Stomach (tissue), 9 donors: ENCODE measurements around the gene WDR59. TPM values are rescaled to one million over a fixed set of nuclear protein-coding genes. Genes with fewer than 3 reads are reported as not detected.
"Not testable (repeated sequence)": the region's sequence is repeated elsewhere in the genome, so short reads cannot be mapped to it uniquely, and the experiment has no call there.

Experiments
- DNase-seq, 2 donors: peaks; one replicate each; pipeline versions ENCODE4 v3.0.0 to v3.0.0-alpha.2; 2013 to 2019
- H3K27ac ChIP-seq, 5 donors: fragments of 200-600 bp in 4 of 5; sonication (generic) in 4 of 5; one replicate each; pipeline ENCODE4 v1.5.1; 2013 to 2019; ENCODE audit warnings: mild to moderate bottlenecking in 1 of 5, moderate library complexity in 1 of 5
- H3K27me3 ChIP-seq, 3 donors: fragments of 200-600 bp; sonication (generic); one replicate each; pipeline ENCODE4 v1.5.1; 2017 to 2019; ENCODE audit warnings: mixed run types in 1 of 3
- H3K36me3 ChIP-seq, 4 donors: fragments of 200-600 bp; sonication (generic); 1 replicate in 3 of 4; 2 replicates in 1 of 4; pipeline ENCODE4 v1.5.1; 2016 to 2019
- H3K4me1 ChIP-seq, 4 donors: fragments of 200-600 bp; sonication (generic); one replicate each; pipeline ENCODE4 v1.5.1; 2016 to 2019
- H3K4me3 ChIP-seq, 4 donors: fragments of 200-600 bp; sonication (generic) in 3 of 4; one replicate each; pipeline ENCODE4 v1.5.1; 2016 to 2019; ENCODE audit warnings: mild to moderate bottlenecking in 1 of 4
- H3K9me3 ChIP-seq, 4 donors: fragments of 200-600 bp; sonication (generic); one replicate each; pipeline ENCODE4 v1.5.1; 2016 to 2019
- CTCF ChIP-seq, 7 experiments: fragments of 450-650 bp in 4 of 7; fragments of 200-600 bp in 3 of 7; sonication (generic) in 3 of 7; IDR thresholded peaks; one replicate each; pipeline ENCODE4 v1.5.1; 2016 to 2019; ENCODE audit warnings: antibody characterized with exemption in 7 of 7, control low read depth in 2 of 7, mild to moderate bottlenecking in 1 of 7
- EP300 ChIP-seq: sonication (generic); formaldehyde crosslinking; IDR thresholded peaks from one replicate; pipeline ENCODE4 v1.6.1; 2017; ENCODE audit warnings: antibody characterized with exemption
- POLR2A ChIP-seq, 4 donors: fragments of 450-650 bp; IDR thresholded peaks; one replicate each; pipeline ENCODE4 v1.6.1; 2016; ENCODE audit warnings: antibody characterized with exemption in 4 of 4, control low read depth in 2 of 4, mild to moderate bottlenecking in 1 of 4, moderate library complexity in 1 of 4
- POLR2AphosphoS5 ChIP-seq, 3 donors: sonication (generic); formaldehyde crosslinking; IDR thresholded peaks; one replicate each; pipeline ENCODE4 v1.6.1; 2016; ENCODE audit warnings: antibody characterized with exemption in 3 of 3
- WGBS, 5 donors: extraction: QIAGEN DNeasy Blood & Tissue Kit in 3 of 5; methylation state at CpG; one replicate each; pipeline versions ENCODE4 v1.1.5 to v1.1.7; 2013 to 2018; 5-methylcytosine and 5-hydroxymethylcytosine counted together
- intact Hi-C: fragments of 100-400 bp; cut with DNase I; formaldehyde crosslinking; loops from one replicate; pipeline ENCODE4 v1.15.1; 2023; ENCODE audit warnings: low total_unique reads
- polyA plus RNA-seq, 3 donors: library from polyadenylated mRNA; stranded (reverse); fragments of 200-250 nt; gene quantifications; one replicate each; pipeline ENCODE4 v1.2.3, GENCODE V29; 2013
- total RNA-seq, 5 donors: library from RNA; depleted of rRNA; stranded (reverse); fragments of >200 nt; gene quantifications; one replicate each; pipeline versions ENCODE4 v1.1.0 to v1.2.3, GENCODE V29; 2014 to 2016
- donor health status: healthy with polysubstance abuse.
- donor health status: Bipolar disorder and iron deficiency.
- donor health status: healthy.

Gene WDR59
- total and polyA plus RNA-seq, 8 donors, result 12.1 to 266 (median 30.2) TPM

GRCh38 chr16:74923766-74924460 lies 61.0 kb downstream of the WDR59 start:
- H3K9me3 ChIP-seq, result no peaks in the 10 kb centered on the region
- peak; percentile 12 to 28 for DNase-seq
- H3K27ac ChIP-seq, result peak overlapping the region in 2 of 5 donors; percentile 1 to 60
- no peaks in the 10 kb centered on the region for H3K27me3 ChIP-seq
- intact Hi-C loops, result no loop called here
- WGBS, 5 donors, result 32 to 59% (median 45%) methylated on average over 10 of the region's 10 CpGs
- peaks cover 14 to 71% (median 53%) of the 10 kb centered on the region in 4 donors for H3K36me3 ChIP-seq
- no peak overlapping the region for H3K4me3 ChIP-seq
- TF ChIP-seq POLR2AphosphoS5 (IDR thresholded peaks at IDR 0.05) (no peak), EP300 (no peak), CTCF (IDR thresholded peaks at IDR 0.05) (no peak), POLR2A (IDR thresholded peaks at IDR 0.05) (no peak)
- peaks cover 0 to 34% (median 26%) of the 10 kb centered on the region in 4 donors for H3K4me1 ChIP-seq

- Histone ChIP-seq H3K27me3 (no peaks in the 10 kb centered on the region), H3K4me3 (no peak overlapping the region), H3K27ac (peak overlapping the region in 4 of 5 donors; percentile 10 to 60 (median 36)), H3K36me3 (peaks cover 20 to 76% (median 57%) of the 10 kb centered on the region in 4 donors), H3K9me3 (no peaks in the 10 kb centered on the region), H3K4me1 (peaks cover 0 to 34% (median 26%) of the 10 kb centered on the region in 4 donors)
- peak in 1 of 2 donors; percentile 66 for DNase-seq
- whole genome bisulfite sequencing, 5 donors, result 40 to 57% (median 45%) methylated on average over 11 of the region's 11 CpGs
- TF ChIP-seq POLR2AphosphoS5 (IDR thresholded peaks at IDR 0.05) (peak in 2 of 3 donors; percentile 52 to 59), POLR2A (IDR thresholded peaks at IDR 0.05) (no peak), EP300 (no peak)
- intact Hi-C loops, result no loop called here
Measured at GRCh38 chr16:74922150-74923138, 62.5 kb downstream of the WDR59 start.

- TF ChIP-seq EP300, result no peak
- TF ChIP-seq POLR2AphosphoS5 (IDR thresholded peaks at IDR 0.05), result no peak
- TF ChIP-seq POLR2A (IDR thresholded peaks at IDR 0.05), result no peak
- no peak for TF ChIP-seq CTCF (IDR thresholded peaks at IDR 0.05)
- intact Hi-C loops, result no loop called here
- H3K36me3 ChIP-seq, result peaks cover 28 to 82% (median 67%) of the 10 kb centered on the region in 4 donors
Measured at GRCh38 chr16:74921051-74921450, 63.9 kb downstream of the WDR59 start.

GRCh38 chr16:74909665-74910064 lies 75.3 kb downstream of the WDR59 start:
- 93 to 98% (median 97%) methylated on average over 6 of the region's 6 CpGs for WGBS, 5 donors
- no peak overlapping the region for H3K27ac ChIP-seq
- H3K4me1 ChIP-seq, result no peaks in the 10 kb centered on the region
- no peaks in the 10 kb centered on the region for H3K27me3 ChIP-seq
- H3K9me3 ChIP-seq, result peaks cover 4 to 32% (median 17%) of the 10 kb centered on the region in 4 donors
- H3K36me3 ChIP-seq, result peaks cover 48 to 87% (median 81%) of the 10 kb centered on the region in 4 donors
- intact Hi-C loops, result no loop called here
- TF ChIP-seq EP300 (no peak), POLR2AphosphoS5 (IDR thresholded peaks at IDR 0.05) (no peak)
- no peak for DNase-seq
- no peak overlapping the region for H3K4me3 ChIP-seq

More at GRCh38 chr16:74921051-74921450, 63.9 kb downstream of the WDR59 start:
- WGBS, 5 donors, result 83 to 91% (median 86%) methylated on average over 3 of the region's 3 CpGs
- Histone ChIP-seq H3K9me3 (no peaks in the 10 kb centered on the region), H3K4me3 (no peak overlapping the region), H3K4me1 (peaks cover 0 to 34% (median 26%) of the 10 kb centered on the region in 4 donors), H3K27ac (no peak overlapping the region), H3K27me3 (no peaks in the 10 kb centered on the region)
- no peak for DNase-seq

GRCh38 chr16:74908759-74909158 lies 76.2 kb downstream of the WDR59 start:
- intact Hi-C loops, H3K27ac ChIP-seq, H3K4me1 ChIP-seq, DNase-seq, H3K27me3 ChIP-seq, H3K4me3 ChIP-seq: not testable (repeated sequence)
- Histone ChIP-seq H3K36me3 (peaks cover 41 to 85% (median 74%) of the 10 kb centered on the region in 4 donors), H3K9me3 (peaks cover 4 to 23% (median 13%) of the 10 kb centered on the region in 4 donors)
- 83 to 98% (median 93%) methylated on average over 7 to 8 of the region's 8 CpGs for WGBS, 5 donors
